Brain pericyte (primary cell): ENCODE data around the gene FANK1.
"Not testable (repeated sequence)": the region's sequence is repeated elsewhere in the genome, so short reads cannot be mapped to it uniquely, and the experiment has no call there.

Source experiments
- DNase-seq: peaks from one replicate; pipeline ENCODE4 v3.0.0-alpha.2; 2012; ENCODE audit warnings: low read depth, low spot score

The FANK1 gene

DNA sequence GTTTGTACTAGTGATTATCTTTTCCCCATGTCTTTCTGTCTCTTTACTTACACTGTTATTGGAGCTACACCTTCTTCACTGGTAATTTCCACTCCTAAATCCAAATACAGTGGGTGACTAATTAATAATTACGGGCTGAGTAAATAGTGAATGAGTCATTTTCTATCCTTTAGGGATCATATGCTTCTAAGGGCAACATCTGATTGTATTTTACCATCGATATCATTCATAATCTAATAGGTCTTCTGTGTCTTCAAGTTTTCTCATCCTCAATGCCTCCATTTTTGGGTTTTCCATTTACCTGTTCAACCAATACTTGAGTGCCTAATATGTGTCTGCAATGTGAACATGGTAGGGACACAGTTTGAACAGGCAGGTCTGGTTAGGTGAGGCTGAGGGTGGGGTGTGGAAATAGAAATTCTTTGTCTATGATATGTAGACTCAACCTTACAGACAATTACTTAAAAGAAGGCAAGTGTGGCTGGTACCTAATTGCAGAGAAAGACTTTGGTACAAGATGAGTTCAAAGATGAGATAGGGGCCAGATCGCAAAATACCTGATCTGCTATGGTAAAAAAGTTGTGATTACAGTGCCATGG lies 9.4 kb upstream of the FANK1 start:
- no peak for DNase-seq

DNA sequence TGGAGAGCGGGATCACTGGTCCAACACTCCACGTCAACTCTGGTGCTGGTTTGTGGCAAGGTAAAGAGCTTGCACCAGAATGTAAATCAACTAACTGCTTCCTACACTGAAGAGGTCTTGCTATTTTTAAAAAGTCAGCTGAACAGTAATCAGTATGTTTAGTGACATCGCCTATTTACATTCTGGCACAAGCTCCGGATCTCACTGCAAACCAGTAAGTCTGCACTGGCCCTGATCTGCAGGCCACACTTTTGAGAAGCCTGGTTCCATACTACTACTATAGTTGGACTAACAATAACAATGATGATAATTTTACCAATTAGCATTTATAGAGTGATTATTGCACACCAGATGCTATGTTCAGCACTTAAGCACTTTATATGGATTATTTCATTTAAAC lies 6.9 kb upstream of the FANK1 start:
- DNase-seq, result not testable (repeated sequence)

DNA sequence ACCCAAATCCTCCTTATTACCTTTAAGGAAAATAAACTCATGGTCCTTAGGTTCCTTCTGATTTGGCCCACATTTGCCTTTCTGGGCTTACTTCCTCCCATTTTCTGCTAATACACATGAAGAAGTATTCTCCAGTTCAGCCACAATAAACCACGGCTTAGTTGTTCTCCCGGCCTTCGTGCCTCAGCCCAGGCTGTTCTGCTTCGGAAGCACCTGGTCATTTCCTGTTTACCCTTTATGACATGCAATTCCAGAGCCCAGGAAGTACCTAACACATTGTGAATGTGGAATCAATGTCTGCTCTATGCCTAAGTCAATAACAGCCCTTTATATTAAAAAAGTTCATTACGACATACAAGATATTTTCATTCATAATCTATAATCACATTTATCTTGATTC lies 4.0 kb upstream of the FANK1 start:
- DNase-seq, result not testable (repeated sequence)

DNA sequence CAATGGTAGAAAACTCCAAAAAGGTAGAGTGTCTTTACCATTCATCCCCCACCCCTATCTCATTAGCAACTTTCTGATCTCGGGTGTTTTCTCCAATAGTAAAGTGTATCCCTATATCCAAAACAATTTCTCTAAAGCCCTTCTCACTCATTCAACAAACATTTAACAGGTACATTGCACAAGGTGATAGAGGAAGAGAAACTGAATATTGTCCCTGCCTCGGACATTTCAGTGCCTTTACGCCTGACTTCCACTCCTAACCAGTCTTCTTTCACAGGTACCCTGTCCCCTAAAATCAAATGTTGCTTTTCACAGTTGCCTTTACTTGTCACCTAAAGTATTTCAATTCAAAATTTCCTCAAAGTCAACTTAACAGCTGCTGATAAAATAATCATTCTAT lies 2.2 kb upstream of the FANK1 start:
- DNase-seq, result not testable (repeated sequence)

DNA sequence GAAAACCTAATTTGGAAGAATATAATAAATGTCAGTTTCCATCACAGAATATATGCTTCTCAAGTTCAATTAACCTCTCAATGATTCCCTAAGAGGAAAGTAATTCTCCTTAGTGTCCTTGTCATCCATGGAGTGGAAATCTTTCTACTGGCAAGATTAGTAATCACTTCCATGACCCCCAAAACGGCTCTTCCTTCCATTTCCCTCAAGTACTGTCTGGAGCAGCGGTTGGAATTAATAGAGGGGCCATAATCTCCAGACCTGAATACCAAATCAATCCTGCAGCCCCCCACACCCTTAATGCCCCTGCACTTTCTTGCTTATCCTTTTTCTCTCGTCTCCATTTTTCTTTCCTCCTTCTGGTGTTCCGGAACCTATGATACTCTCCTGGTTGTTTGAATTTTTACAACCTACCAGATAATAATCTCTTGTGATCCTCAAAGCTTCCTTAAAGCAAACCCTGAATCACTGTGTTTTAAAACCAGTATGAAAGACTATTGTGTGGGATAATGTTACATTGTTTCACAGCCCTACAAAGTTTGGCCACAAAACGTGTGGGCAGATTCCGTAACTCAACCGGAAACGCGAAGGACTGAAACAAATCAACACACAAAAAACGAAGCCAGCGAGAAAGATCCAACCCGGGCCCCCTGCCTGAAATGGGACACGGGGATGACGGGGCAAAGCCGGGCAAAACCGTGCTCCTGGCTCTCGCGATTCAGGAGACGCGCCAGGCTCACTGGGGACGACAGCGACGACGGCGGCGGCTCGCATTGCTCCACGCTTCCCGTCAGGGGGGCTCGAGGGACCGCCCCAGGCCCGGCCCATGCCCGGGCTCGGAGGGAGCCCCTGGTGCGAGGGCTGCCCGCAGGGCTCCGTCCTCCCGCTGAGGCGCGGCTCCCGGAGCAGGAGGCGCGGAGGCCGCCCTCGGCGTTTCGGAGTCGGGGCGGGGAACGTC lies 955 bp upstream of the FANK1 start:
- DNase-seq, result not testable (repeated sequence)

DNA sequence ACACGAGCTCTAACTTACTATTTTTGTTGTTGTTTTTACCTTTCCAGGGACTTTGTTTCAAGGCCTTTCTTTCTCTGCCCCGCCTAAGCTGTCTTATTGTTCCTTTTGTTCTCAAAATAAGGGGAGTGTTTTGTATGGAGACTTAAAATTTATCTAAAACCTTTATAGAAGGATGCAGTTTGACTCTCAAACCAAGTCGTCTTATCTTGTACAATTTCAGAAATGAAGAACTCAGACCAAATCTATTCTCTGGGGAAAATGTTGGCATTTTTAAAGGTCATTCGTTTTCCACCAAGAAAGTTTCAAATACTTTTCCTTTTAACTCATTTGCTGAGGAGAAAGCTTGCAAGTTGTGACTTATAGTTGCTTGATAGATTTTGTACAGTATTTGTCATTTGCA lies 953 bp downstream of the FANK1 start:
- not testable (repeated sequence) for DNase-seq

DNA sequence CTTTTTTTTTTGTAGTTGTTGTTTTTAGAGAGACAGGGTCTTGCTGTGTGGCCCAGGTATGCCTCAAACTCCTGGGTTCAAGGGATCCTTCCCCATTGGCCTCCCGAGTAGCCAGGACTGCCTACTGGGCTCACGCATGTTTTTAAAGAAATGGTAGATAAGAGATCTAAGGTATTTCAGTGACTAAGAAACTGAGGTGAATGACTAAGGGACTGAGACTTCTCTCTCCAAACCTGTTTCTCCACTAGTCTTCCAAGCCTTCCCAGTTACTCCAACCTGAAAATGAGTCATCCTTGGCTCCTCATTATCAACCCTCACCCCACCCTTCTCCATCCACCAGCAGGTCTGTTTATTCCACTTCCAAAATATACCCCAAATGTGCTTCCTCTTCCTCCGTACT lies 4.6 kb downstream of the FANK1 start:
- DNase-seq, result not testable (repeated sequence)

DNA sequence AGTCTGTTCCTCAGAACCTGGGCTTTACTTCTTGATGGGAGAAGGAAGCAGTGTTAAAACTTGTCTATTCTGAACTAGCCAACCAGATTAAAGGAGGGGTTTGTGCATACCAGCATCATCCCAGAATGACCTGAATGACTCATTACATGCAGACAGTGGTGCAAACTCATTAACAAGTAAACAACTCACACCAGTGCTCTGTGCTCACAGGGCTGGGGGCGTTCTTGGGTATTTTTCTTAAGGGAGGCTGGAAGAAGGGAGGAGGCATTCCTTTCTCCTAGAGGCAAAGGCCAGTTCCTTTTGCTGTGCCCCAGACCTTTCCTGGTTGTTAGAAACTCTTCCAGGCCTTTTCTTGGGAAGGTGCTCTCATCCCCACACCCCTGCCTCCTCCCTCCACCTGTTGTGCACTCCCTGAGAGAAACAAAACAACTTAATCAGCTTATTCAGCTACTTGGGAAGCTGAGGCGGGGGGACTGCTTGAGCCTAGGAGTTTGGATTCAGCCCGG lies 6.8 kb downstream of the FANK1 start:
- not testable (repeated sequence) for DNase-seq

DNA sequence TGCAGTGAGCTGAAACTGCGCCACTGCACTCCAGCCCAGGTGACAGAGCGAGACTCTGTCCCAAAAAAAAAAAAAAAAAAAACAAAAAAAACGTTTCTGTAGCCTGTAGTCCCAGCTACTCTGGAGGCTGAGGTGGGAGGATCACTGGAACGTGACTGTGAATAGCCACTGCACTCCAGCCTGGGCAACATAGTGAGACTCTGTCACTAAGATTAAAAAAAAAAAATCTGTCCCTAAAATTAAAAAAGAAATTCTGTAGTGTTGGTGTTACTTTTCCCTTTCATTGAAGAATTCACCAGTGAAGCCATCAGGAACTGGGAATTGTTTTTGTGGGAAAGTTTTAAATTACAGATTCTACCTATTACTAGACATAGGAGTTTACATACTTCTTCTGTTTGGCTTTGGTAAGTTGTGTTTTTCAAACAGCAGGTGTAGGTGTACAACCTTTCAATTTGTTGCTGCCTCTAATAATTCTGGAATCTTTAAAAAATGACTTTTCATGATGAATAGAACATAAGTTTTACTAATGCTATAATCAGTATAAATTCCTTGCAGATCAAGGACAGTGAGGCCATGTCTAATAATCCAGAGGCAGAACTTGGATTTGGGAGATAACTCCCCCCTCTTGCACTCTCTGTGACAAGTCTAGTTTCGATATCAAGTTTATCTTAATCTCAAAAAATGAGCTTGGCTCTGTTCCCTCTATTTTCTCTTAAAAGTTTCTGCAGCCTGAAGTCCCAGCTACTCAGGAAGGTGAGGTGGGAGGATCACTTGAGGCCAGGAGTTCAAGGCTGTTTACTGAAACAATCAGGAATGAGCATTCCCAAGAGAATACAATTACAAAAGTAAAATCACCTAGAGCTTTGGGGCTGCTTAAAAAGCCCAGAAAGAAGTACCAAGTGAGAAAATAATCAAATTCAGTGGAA lies 9.0 kb downstream of the FANK1 start:
- not testable (repeated sequence) for DNase-seq

DNA sequence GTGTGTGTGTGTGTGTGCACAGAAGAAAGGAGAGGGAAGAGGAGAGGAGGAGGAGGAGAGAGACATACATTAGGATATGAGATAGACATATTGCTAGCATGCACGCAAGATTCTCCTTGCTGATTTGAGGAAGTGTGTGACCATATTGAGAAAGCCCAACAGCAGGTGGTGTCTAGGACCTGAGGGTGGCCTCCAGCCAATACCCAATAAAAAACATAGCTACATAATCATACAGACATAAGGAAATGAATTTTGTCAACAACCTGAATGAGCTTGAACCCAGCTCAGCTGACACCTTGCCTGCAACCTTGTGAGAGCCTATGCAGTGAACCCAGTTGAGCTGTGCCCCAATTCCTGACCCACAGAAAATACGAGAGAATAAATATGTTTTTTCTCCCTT lies 11.2 kb downstream of the FANK1 start:
- not testable (repeated sequence) for DNase-seq

DNA sequence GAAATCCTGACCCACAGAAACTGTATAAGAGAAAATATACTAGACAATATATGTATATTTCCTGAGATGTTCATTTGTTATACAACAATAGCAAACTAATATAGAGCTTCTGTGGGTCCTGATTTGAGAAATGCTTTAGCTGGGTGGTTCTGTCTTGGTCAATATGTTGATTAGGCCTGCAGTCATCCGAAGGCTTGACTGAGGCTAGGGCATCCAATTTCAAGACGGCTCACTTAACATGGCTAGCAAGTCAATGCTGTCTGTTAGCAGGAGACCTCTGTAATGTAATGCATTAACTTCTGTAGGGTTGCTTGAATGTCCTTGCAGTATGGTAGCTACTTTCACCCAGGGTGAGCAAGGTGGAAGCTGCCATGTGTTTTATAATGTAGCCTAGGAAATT lies 12.4 kb downstream of the FANK1 start:
- not testable (repeated sequence) for DNase-seq

DNA sequence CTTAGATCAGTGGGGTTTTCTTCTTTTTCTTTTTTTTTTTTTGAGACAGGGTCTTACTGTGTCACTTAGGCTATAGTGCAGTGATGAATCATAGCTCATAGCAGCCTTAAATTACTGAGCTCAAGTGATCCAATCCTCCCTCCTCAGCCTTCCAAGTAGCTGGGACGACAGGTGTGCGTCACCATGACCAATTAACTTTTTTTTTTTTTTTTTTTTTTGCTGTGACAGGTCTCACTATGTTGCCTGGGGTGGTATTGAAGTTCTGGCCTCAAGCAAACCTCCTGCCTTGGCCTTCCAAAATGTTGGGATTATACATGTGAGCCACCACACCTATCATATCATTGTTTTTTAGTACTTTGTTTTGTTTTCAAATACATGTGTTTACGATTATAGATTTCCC lies 13.1 kb downstream of the FANK1 start:
- DNase-seq, result not testable (repeated sequence)

DNA sequence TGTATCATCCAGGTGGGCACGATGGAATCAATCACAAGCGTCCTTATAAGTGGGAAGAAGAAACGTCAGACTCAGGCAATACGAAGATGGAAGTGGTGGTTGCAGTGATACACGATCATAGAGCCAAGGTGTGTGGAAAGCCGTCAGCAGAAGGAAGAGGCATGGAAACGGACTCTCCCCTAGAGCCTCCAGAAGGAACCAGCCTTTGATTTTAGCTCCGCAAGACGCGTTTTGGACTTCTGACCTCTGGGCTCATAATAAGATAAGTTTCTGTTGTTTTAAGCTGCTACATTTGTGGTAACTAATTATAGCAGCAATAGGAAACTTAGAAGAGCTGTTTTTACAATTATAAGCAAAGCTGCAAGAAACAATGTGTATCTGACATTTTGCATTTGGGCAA lies 14.8 kb downstream of the FANK1 start:
- no peak for DNase-seq

DNA sequence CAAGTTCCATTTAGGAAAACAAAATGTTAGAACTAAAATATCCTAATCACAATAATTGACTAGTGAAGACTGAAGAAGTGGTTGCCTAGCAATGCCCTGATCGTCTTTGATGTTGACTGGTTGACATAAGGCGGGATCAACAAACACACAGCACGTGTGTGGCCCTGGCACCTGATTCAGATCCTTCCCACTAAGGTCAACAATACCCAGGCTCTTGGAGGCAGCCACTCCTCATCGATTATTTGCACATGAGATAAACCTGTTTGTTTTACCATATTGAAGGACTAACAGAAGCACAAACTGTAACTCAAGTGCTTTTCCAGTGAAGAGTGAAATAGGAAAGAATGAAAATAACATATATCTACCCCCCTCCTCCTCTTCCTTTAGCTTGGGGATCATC lies 15.6 kb downstream of the FANK1 start:
- DNase-seq, result no peak

DNA sequence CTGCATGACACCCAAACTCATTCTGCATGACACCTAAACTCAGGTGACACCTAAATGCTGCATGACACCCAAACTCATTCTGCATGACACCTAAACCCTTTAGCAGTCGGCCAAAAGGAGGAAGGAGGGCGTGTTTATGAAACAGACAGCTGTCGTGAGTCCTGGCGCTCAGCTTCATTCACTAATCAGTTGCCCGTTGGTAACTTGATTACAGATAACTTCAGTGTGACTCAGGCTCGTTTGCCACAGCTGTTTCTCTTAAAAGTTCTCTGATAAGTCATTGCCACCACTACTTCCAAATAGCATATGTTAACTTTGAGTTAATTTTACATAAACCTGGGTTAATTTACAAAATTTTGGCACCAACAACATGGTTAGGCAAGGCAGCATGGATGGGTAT lies 16.9 kb downstream of the FANK1 start:
- DNase-seq, result not testable (repeated sequence)

DNA sequence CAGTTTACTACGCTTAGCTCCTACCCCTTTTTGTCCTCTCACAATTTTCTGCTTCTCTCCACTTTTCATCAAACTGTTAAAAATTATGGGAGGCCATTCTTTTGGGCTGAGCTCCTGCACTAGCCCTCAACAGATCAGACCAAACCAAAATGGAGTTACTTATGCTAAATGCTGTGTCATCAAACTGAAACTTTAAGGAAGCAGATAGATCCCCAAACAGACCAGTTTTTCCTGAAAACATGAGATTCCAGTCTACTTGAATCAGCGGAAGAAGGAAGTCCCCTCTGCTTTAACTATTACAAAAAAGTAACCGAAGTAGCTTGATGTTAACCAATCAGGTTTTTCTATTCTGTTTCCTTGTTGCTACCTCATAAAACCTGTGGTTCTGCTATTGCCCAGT lies 20.6 kb downstream of the FANK1 start:
- DNase-seq, result no peak

DNA sequence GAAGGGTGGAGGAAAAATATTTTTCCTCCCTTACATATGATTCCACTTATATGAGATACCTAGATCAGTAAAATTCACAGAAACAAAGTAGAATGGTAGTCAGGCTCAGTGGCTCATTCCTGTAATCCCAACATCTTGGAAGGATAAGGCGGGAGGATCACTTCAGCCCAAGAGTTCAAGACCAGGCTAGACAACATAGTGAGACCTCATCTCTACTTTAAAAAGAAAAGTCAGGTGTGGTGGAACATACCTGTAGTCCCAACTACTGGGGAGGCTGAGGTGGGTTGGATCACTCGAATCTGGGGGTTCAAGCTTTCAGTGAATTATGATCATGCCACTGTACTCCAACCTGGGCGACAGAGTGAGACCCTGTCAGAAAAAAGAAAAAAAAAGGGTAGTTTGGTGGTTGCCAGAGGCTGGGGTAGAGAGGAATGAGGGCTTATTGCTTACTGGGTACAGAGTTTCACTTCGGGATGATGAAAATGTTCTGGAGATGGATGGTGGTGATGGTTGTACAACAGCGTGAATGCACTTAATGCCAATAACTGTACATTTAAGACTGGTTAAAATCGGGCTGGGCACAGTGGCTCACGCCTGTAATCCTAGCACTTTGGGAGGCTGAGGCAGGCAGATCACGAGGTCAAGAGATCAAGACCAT lies 21.5 kb downstream of the FANK1 start:
- DNase-seq, result not testable (repeated sequence)

DNA sequence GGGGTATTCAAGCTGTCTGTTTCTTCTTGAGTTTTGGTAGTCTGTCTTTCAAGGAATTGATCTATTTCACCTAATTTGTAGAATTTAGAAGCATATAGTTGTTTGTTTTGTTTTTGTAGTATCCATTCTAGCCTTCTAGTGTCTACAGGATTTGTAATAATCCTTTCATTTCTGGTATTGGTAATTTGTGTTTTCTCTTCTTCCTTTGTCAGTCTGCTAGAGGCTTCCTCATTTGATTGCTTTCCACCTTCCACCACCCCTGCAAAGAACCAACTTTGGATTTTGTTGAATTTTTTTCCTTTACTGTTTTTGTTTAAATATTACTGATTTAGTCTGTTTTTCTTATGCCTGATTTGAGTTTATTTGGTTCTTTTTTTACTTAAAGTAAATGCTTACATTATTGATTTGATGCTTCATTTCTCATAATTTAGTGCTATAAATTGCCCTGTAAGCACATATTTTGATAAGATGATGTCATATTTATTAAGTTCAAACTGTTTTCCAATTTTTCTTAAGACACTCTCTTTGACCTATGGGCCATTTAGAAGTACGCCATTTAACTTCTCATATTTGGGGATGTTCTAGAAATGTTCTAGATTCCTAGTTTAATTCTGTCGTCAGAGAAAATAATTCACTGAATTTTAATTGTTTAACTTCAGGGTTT lies 25.4 kb downstream of the FANK1 start:
- not testable (repeated sequence) for DNase-seq

DNA sequence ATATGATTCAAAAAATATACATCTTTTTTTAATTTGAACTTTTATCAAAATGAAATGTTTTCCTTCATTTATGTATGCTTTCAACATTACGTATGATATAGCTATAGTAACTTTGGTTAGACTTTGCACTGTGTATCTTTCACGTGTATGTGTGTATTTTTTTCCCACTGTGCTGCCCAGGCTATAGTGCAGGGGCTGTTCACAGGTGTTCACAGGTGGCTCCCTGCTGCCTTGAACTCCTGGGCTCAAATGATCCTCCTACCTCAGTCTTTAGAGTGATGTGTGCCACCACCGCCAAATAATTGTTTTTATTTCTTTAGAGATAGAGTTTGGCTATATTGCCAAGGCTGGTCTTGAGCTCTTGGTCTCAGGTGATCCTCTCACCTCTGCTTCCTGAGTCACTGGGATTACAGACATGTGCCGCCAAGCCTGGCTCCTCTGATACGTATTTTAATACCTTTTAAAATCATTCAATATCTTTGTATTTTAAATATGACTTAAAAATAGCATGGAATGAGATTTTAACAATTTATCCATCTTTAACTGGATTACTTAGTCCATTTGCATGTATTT lies 29.0 kb downstream of the FANK1 start:
- DNase-seq, result no peak

DNA sequence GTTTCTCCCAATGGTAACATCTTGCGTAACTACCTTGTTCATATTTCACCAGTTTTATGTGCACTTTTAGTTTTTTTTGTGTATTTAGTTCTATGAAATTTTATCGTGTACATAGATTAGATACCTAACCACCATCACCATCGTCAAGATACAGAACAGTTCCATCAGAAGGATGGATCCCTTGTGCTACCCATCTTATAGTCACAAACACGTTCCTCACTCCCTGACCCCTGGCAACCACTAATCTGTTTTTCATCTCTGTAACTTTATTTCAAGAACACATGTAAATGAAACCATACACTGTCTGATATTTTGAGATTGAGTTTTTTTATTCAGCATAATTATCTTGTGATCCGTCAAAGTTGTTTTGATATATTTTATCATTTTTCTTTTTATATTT lies 29.9 kb downstream of the FANK1 start:
- DNase-seq, result no peak
